HS-27A (cell line): ENCODE results near the gene SEMA4A.
"Not testable (repeated sequence)": the region's sequence is repeated elsewhere in the genome, so short reads cannot be mapped to it uniquely, and the experiment has no call there.

Experiments
- DNase-seq: peaks from one replicate; pipeline ENCODE4 v3.0.0-alpha.2; 2012; ENCODE audit warnings: low read depth, missing footprints

Gene SEMA4A

GRCh38 chr1:156160000-156160742 lies 6.8 kb downstream of the SEMA4A start:
- no peak for DNase-seq

- DNase-seq = no peak
These were observed 7.4 kb downstream of the SEMA4A start for GRCh38 chr1:156160743-156161171.

GRCh38 chr1:156162430-156163037 lies 9.1 kb downstream of the SEMA4A start:
- no peak for DNase-seq

- no peak for DNase-seq
These were observed 10.3 kb downstream of the SEMA4A start for GRCh38 chr1:156163712-156164111.

GRCh38 chr1:156164125-156164831 lies 10.9 kb downstream of the SEMA4A start:
- DNase-seq = no peak

- no peak for DNase-seq
These were observed 11.7 kb downstream of the SEMA4A start for GRCh38 chr1:156165083-156165482.

- DNase-seq = no peak
These were observed 14.2 kb downstream of the SEMA4A start for GRCh38 chr1:156167536-156167935.

- DNase-seq = no peak
These were observed 19.5 kb downstream of the SEMA4A start for GRCh38 chr1:156172696-156173470.

- DNase-seq = no peak
These were observed 23.3 kb downstream of the SEMA4A start for GRCh38 chr1:156176610-156177210.

GRCh38 chr1:156177919-156178654 lies 24.7 kb downstream of the SEMA4A start:
- DNase-seq = no peak

- DNase-seq = no peak
These were observed 27.1 kb downstream of the SEMA4A start for GRCh38 chr1:156180471-156180870.

GRCh38 chr1:156181391-156181924 lies 28.1 kb downstream of the SEMA4A start:
- DNase-seq = not testable (repeated sequence)

GRCh38 chr1:156182010-156182779 lies 28.8 kb downstream of the SEMA4A start:
- DNase-seq = not testable (repeated sequence)

GRCh38 chr1:156186347-156187177 lies 33.2 kb downstream of the SEMA4A start:
- DNase-seq = not testable (repeated sequence)

- DNase-seq = not testable (repeated sequence)
These were observed 36.9 kb downstream of the SEMA4A start for GRCh38 chr1:156190265-156190664.

GRCh38 chr1:156191292-156191964 lies 38.0 kb downstream of the SEMA4A start:
- no peak for DNase-seq

GRCh38 chr1:156193208-156193487 lies 39.8 kb downstream of the SEMA4A start:
- DNase-seq = no peak

- DNase-seq = peak; percentile 96
These were observed 40.3 kb downstream of the SEMA4A start, which contains the start of gene SLC25A44 for GRCh38 chr1:156193488-156194299. SLC25A44 (plus strand) TSS chr1:156194104; CDS start chr1:156199848, 5,744 bp downstream.
